Measurements from ENCODE around the gene CNFN.

CNFN gene

GRCh38 chr19:42370626-42371175 is 19.4 kb downstream of the CNFN start:
- DNase-seq: no peak

GRCh38 chr19:42370068-42370520 is 20.0 kb downstream of the CNFN start:
- no peak for DNase-seq

- DNase-seq: no peak
These were observed 20.5 kb downstream of the CNFN start for GRCh38 chr19:42369433-42370067.

GRCh38 chr19:42368765-42369164 is 21.3 kb downstream of the CNFN start:
- DNase-seq: no peak

- DNase-seq: no peak
These were observed 21.7 kb downstream of the CNFN start for GRCh38 chr19:42368360-42368759.

GRCh38 chr19:42367929-42368328 is 22.2 kb downstream of the CNFN start:
- DNase-seq: no peak

- no peak for DNase-seq
These were observed 23.4 kb downstream of the CNFN start for GRCh38 chr19:42366673-42367072.

- no peak for DNase-seq
These were observed 26.3 kb downstream of the CNFN start for GRCh38 chr19:42363614-42364346.

GRCh38 chr19:42362891-42363440 is 27.1 kb downstream of the CNFN start:
- no peak for DNase-seq

GRCh38 chr19:42362342-42362741 is 27.8 kb downstream of the CNFN start:
- no peak for DNase-seq

GRCh38 chr19:42361545-42361910 is 28.6 kb downstream of the CNFN start:
- no peak for DNase-seq

- no peak for DNase-seq
These were observed 29.1 kb downstream of the CNFN start for GRCh38 chr19:42360787-42361544.

GRCh38 chr19:42357290-42357689 is 32.8 kb downstream of the CNFN start:
- DNase-seq: no peak

- DNase-seq: no peak
These were observed 33.4 kb downstream of the CNFN start for GRCh38 chr19:42356686-42357085.

GRCh38 chr19:42355896-42356295 is 34.2 kb downstream of the CNFN start:
- no peak for DNase-seq

GRCh38 chr19:42353341-42354015 is 36.6 kb downstream of the CNFN start:
- no peak for DNase-seq

- no peak for DNase-seq
These were observed 37.5 kb downstream of the CNFN start for GRCh38 chr19:42352301-42353259.

- DNase-seq: no peak
These were observed 38.9 kb downstream of the CNFN start for GRCh38 chr19:42351079-42351735.

- DNase-seq: no peak
These were observed 39.7 kb downstream of the CNFN start for GRCh38 chr19:42350417-42350816.

GRCh38 chr19:42349378-42350107 is 40.6 kb downstream of the CNFN start:
- DNase-seq: no peak

Data from activated gamma-delta T cell treated with Interleukin-2 at 50 U/mL for 16 hours (primary cell).